Coronary artery (tissue), 2 donors: ENCODE measurements around the gene NYNRIN.

Experiments used
- DNase-seq: peaks from one replicate; pipeline ENCODE4 v3.0.0-alpha.2; 2017; ENCODE audit warnings: low spot score
- H3K27ac ChIP-seq, 2 donors: fragments of 200-600 bp; sonication (generic); one replicate each; pipeline ENCODE4 v1.5.1; 2016 to 2019
- H3K4me3 ChIP-seq: fragments of 200-600 bp; sonication (generic); 2 replicates; pipeline ENCODE4 v1.5.1; 2016; ENCODE audit warnings: mild to moderate bottlenecking, moderate library complexity
- CTCF ChIP-seq: fragments of 200-600 bp; sonication (generic); IDR thresholded peaks from one replicate; pipeline ENCODE4 v1.5.1; 2019; ENCODE audit warnings: antibody characterized with exemption

NYNRIN gene

DNA sequence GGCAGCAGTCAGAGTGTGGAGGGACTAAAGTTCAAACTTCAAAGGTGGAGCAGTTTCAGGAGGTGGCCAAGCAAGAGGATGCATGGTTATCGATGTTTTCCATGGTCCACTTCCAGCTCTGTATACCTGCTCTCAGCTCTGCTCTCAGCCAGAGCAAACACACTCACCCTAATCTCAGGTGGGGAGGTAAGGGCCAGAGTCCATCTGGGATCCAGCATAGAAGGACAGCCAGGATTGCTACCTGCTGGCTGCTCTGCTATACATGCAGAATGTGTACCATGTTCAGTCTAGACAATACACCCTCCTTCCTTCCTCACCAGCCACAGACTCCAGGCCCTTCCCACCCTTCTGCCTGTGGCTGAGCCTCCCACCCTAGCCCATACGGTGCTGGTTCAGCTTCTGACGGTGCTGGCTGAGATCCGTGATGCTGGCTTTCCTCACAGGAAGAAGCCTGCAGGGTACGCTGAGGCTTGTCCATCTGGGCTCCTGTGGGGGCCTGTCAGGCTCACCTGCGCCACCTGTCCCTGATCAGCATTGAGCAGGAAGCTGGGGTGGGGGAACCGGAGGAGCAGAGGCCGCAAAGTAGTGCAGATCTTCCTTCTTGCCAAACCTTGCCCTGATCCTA lies 28.2 kb downstream of the NYNRIN start:
- H3K4me3 ChIP-seq = no peak overlapping the region
- no peak overlapping the region for H3K27ac ChIP-seq
- DNase-seq = no peak
- no peak for TF ChIP-seq CTCF

GRCh38 chr14:24427537-24428508 lies 29.0 kb downstream of the NYNRIN start:
- Histone ChIP-seq H3K4me3 (no peak overlapping the region), H3K27ac (no peak overlapping the region)
- DNase-seq = no peak
- no peak for TF ChIP-seq CTCF

- TF ChIP-seq CTCF = no peak
- no peak for DNase-seq
- peak overlapping the region; percentile 96 to 99 for H3K27ac ChIP-seq
- peak overlapping the region; percentile 89 for H3K4me3 ChIP-seq
Observed at GRCh38 chr14:24428628-24429394, 30.0 kb downstream of the NYNRIN start.

GRCh38 chr14:24429395-24430142 lies 30.8 kb downstream of the NYNRIN start, which contains the start of the genes CBLN3 and KHNYN:
CBLN3 (minus strand) TSS chr14:24429668; CDS start chr14:24429054, 614 bp downstream.
KHNYN (plus strand) TSS chr14:24429954; CDS start chr14:24430731, 777 bp downstream.
- no peak for TF ChIP-seq CTCF
- Histone ChIP-seq H3K27ac (peak within 1 kb of the TSS; percentile 96 to 99), H3K4me3 (peak within 1 kb of the TSS; percentile 89)
- DNase-seq = peak; percentile 95

DNA sequence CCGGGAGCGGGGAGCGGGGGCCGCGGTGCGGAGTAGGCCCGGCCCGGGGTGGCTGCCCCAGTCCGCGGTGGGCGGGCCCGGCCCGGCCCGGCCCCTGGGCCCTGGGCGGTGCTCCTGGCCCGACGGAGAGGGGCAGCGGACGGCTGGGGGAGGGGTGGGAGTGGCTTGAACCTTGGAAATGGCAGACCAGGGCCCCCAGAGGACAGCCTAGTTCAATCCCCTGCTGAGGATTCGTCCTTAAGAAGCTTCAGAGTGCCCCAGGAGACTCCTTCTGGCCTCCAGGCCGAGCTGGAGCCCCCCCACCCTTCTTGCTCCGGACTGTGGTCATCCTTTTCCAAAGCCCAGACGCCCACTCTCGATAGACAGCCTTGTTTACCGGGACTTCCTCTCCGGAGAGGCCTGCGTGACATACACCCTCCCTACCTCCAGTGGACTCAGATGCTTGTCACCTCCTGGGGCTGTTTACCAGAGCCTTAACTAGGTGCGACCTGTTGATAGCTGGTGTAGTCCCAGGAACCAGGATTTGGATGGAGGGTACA lies 31.4 kb downstream of the NYNRIN start:
- peak; percentile 92 for DNase-seq
- H3K4me3 ChIP-seq = peak overlapping the region; percentile 89
- H3K27ac ChIP-seq = peak overlapping the region; percentile 96 to 99
- no peak for TF ChIP-seq CTCF
